Stimulated activated CD8-positive, alpha-beta memory T cell treated with anti-CD3 and anti-CD28 coated beads, Interleukin-4, amount 100 ng/mL, for 24 hours (primary cell): Measurements from ENCODE around the gene GRM8.

Experiments
- DNase-seq: peaks from one replicate; pipeline ENCODE4 v3.0.0-alpha.2; 2020; ENCODE audit warnings: low read depth

GRM8 gene

DNA sequence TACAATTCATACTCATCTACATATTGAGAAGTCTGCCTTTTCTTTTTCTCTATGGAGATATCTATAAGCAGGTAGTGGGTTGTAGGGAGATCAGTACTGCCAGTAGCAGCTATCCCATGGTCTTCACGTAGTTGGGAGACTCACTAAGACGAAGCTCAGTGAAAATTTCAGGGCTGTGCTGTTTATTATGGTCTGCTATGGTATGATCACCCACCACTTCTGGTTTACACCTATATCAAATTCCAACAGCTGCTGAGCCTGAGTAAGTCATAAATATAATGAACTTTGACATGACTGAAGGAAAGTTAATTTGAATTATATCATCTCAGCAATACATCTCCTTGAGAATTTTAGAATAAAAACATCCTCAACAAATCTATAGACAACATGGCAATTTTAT is 741.7 kb downstream of the GRM8 start:
- DNase-seq, result no peak

DNA sequence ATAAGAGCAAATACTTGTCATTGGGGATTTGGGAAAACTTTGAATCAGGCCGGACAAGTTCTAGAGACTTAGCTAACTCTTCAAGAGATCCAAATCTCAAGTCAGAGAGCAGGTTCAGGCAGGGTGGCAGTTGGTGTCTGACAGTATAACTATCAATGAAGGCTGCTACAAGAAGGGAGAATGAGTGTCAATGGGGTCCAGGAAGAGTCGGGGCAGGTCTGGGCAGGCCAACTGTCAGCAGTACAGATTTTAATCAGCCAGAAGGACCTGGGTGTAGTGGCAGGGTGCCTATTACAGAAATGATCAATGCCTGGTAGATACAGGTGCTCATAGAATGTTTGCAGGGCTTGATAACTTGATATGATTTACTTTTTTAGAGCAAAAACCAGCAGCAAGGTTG is 751.1 kb downstream of the GRM8 start:
- DNase-seq, result no peak

DNA sequence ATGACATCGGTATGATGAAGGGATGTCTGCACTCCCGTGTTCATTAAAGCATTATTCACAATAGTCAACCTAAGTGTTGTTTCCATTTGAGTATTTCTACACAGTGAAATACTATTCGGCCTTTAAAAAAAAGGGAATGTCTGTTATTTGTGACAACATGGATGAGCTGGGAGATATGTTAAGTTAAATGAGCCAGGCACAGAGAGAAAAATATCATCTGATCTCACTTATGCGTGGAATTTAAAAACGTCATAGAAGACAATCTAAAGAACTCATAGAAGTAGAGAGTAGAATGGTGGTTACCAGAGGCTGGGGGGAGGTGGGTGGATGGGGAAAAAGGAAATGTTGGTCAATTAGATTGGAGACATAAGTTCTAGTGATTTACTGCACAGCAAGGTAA is 753.3 kb downstream of the GRM8 start:
- no peak for DNase-seq

DNA sequence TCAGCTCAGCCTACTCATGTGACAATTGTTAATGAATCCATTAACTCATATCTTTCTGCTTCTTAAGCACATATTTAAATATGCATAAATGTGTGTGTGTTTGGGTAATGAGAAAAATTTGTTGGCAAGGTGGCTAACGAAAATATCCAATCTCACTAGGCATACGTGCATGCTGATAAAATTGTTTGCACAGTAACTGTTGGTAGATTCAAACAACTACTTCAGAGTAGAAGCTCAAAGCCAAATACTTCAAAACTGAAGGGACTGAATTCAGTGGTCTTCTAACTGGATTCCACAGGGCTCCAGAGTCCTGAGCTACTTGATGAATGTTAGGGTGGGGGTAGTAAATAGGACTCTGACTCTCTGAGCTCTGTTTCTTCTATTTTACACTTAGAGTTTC is 757.0 kb downstream of the GRM8 start:
- no peak for DNase-seq

DNA sequence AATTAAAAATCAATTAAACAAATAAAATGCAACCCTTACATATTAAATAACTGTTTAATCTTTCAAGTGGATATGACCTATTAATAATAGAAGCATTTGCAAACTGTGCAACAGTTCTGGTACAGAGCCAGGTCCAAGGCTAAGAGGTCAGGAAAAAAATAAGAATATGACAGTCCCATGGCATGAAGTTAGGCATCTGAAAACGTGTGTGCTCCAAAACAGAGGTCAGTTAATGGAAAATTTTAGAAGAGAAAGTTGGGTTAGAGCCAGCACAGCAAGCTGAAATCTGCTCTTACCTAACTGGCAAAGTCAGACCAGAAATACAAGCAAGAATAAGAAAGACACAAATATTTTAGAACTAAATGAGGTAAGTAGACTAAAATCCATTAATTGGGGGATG is 757.7 kb downstream of the GRM8 start:
- no peak for DNase-seq

DNA sequence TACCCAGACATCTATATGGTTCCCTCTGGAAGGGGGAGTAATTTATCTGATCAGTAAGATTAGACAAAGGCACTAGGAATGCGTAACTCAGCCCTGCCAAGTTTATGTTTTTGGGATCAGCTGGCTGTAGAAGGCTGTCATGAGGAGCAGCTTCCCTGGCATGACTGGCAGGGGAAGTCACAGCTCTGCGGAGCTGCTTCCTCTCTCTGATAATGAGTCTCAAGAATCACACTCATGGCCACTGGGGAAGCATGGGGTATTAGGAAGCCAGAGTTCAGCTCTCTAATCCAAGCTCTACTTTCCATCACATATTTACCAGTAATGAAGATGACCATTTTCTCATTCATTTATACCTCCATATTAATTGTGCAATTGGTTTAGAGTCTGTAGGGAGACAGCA is 758.9 kb downstream of the GRM8 start:
- DNase-seq, result no peak

DNA sequence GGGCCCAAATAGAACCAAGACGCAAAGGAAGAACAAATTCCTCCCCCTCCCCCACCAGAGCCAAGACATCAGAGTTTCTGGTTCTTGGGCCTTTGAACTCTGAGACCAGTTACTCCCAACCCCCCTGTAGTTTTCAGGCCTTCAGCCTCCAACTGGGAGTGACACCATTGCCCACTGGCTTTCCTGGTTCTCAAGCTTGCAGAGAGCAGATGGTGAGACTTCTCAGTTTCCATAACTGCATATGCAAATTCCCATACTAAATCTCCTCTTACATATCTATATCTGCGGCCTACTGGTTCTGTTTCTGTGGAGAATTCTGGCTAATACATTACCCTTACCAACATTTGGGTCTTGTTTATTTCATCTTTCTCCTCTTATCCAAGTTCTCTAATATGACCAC is 762.9 kb downstream of the GRM8 start:
- no peak for DNase-seq

DNA sequence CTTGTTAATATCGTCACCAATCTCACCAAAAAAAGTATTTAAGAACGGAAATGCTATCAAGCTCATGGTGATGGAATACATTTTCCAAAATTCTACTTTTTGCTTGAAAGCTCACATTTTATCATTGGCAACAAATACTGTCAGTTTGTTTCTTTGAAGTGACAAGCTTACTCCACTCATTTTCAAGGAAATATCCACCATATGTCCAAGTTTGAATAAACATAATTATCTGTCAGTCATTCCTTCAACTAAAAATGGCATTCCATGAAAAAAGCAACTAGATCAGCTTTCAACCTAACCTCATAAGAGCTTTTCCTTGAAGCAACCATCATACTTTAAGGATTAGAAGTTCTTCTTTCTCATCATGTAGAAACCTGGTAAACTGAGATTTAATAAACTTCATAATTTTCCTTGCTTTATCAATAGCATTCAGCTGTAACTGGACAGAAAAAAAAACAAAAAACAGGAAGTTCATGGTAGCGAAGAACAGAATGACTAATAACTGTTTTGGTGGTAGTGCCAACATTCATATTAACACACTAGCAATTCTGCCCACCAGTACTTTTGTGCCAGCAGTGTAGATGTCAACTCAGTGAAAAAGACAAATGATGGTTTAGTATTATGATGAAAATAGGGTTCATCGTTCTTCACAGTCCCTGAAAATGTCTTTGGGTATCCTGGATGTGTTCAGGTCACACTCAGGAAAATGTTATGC is 764.9 kb downstream of the GRM8 start:
- DNase-seq, result no peak

DNA sequence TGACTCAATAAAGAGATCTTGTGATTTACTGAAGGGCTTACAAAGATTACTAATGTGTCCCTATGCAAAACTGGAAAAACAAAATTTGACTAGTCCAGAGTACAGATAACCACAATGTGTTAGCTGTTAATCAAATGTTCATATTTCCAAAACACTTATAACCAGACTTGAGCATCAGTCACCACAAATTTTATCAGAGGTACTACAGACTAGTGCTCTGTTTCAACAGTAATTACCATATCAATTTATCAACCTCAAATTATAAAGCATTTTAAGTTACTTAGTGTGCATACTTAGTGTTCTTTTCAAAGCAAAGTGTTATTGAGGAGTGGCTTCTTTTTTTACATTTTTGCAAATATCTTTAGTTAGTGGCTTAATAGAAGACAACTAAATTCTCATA is 765.9 kb downstream of the GRM8 start:
- DNase-seq, result no peak

DNA sequence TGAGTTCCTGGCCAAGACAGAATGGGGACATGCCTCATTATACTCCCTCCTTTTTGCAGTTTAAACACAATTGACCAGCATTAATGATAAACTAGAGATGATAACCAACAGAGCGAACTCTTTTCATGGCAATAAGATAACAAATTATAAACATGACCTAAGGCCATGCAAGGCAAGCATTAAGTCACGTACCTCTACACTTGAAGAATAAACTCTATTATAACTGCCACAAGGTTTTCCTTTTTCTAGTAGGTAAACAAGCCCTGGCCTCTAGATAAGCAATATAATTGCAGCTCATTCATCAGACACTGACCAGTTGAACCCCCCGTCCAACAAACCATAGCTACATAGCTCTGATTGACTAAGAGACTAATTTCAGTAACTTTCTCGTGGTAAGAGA is 767.0 kb downstream of the GRM8 start:
- no peak for DNase-seq

DNA sequence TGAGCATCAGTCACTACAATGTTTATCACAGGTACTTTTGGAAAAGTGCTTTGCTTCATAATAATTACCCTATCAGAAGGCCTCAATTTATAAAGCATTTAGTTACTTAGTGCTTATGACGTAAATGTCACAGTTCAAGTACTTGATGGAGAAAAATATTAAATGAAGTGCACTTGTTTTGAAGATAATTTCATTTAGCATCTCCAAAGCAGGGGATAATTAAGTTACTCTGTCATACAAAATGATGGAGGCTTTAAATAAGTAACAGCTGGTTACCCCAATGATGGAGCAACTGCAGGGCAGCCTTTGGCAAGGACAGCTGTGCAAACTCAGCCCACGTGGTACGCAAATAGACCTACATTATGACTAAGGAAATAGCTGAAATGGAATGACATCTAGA is 768.8 kb downstream of the GRM8 start:
- no peak for DNase-seq

DNA sequence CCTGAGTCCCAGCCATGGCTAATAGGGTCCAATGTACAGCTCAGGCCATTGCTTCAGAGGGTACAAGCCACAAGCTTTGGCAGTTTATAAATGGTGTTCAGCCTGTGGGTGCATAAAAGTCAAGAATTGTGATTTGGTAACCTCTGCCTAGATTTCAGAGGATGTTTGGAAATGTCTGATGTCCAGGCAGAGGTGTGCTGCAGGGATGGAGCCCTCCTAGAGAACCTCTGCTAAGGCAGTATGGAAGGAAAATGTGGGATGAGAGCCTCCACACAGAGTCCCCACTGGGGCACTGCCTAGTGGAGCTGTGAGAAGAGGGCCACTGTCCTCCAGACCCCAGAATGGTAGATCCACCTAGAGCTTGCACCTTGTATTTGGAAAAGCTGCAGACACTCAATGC is 779.9 kb downstream of the GRM8 start:
- no peak for DNase-seq

DNA sequence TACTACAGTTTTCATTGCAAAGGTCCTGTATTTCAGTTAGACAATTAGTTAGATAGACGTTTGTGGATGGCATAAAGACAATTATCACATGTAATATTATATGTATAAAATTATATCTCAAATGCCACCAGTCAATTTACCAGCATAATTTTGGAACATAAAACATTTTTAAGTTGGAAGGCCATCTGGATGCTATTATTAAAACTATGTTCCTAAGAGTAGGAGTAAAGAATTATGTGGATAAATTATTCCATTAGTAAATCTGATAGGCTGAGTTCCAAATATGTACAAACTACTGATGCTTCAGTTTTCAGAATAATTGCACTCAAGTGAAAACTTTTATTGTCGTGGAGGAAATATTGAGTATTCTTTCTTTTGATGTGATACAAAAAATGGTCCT is 790.3 kb downstream of the GRM8 start:
- DNase-seq, result no peak

DNA sequence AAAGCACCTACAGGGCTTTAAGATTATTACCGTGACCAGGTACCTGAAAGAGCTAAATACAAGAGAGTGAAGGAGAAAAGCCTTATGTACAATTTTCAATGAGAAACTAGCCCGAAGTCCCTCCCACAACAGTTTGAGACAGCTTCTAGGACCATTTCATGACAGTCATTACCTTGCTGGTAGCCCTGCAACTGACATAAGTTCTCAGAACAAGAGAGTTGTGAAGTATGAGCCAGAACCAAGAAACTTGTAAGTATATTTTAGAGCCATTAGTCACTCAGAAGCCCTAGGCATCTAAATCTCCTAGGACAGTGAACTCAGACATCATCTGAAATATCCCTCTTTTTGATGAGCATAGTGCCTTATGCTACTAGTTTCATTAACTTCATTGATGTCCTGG is 792.1 kb downstream of the GRM8 start:
- no peak for DNase-seq

DNA sequence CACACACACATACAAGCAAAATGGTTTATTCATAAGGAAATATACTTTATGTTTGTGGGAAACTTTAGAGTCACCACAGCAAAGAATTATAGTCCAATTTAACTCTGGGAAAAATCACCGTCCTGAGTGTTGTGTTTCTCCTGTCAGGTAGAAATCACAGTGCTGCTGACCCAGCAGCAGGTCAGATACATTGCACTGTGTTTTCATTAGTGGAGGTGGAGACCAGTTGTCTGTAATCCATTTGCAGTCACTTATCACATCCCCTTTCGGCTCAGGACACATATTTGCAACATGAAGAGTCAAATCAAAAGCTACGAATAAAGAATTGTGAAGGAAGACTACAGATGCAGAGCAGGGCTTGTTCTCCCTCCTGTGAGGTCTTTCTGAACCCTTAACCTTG is 799.6 kb downstream of the GRM8 start:
- DNase-seq, result no peak

DNA sequence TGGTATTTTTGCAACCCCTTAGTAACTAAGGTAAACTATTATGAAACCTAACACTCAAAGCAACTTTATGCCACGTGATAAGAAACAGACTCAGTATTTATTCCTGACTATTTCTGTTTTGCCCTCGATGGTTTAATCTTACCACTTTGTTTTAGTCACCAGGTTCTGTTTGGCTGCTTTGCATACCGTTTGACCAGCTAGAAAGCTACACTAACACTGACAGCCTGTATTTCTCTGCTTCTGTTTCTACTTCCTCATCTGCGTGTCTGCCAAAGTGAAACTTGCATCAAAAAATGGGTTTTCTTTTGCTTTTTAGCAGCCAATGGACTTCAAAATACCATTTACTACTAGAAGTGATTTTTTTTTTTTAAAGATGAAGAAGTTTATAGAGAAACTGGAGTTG is 802.5 kb downstream of the GRM8 start:
- DNase-seq, result no peak

DNA sequence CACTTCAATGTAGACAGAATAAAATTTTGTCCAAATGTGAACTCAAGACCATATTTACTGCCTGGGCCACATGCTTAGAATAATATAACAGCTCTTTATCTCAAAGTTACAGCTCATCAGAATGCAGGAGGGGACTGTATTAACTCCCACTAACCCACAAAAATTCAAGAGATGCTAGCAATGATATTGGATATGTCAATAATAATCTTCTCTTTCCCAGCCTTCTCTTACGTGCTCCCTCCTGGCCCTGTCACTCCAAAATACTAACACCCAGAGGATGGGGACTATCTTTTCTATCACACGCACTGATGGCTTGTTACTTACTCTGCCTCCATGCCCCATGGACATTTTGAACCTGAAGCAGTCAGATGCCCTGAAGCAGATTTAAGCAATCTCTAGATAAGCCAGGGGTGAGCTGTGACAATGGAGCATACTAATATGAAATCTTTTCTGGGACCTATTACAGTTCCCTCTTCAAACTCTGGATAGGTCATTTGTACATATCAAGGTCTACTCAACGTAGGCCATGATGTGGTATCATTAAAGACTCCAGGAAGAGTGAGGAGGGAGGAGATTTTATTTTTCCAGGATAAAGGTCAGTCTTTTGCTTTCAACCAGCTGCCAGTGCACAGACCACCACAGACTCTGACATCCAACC is 803.0 kb downstream of the GRM8 start:
- no peak for DNase-seq

DNA sequence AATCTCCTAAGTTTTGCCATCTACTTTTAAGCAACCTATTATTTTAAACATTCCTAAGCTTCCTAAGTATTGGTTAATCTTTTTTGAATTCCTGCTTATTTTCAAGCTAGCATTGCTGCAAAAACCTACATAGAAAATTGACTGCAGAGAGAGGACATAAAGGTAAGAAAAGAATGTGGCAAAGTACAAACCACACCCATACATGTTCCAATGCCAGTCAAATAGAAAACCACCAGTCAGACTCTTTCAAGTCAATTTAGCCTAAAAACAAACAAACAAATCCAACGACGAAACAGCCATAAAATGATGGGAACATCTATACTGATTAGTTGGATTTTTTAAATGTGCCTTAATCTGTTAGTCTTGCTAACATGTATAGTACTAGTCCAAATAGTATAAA is 804.8 kb downstream of the GRM8 start:
- no peak for DNase-seq

DNA sequence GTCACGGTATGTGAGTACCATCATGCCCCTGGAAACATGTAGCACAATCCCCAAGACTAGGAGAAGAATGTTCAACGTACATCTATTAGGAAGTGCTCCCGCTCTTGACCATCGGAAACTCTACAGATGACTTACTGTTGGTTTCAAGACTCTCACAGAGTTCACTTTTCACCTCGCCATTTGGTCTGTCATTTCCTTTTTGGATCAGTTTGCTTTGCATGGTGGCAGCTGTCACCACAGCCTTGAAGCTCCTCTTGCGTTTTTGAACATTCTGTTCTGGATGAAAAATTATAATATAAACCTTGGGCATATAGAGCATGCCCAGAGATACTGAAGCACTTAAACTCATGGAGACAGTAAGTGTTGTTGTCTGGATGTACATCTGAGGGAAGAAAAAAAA is 806.8 kb downstream of the GRM8 start:
- DNase-seq, result no peak

DNA sequence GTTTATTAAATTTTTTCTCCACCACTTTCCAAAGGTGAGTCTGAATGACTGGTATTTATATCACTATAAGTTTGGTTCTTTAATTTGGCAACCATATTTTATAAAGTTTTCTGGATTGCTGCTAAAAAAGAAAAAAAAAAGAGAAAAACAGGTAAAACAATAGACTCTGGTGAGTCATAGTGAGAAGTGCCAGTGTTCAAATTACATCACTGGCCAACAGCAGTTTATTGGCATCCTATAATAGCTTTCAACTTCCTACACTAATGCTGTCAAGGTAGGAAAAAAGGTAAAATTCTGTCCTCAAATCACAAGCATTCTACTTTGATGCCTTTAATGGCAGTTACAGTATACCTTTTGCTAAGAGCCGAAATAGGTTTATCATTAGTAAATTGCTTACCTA is 808.8 kb downstream of the GRM8 start:
- DNase-seq, result no peak

DNA sequence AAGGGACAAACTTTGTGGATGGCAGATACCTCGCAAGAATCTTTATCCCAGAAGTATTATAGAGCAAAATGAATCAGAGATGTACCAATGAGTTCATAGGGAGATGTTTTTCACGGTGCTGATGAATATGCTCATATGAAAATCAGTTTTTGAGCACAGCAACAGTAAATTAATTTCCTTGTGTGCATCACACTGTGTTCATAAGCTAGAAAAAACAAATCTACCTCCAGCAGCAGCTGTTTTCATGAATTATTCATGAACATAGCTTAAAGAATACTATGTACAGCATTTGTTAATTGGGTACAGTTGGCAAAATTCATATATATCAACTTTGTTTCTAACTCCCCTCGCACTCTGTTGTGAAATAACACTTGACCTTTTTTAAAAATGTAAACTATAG is 809.8 kb downstream of the GRM8 start:
- DNase-seq, result no peak

DNA sequence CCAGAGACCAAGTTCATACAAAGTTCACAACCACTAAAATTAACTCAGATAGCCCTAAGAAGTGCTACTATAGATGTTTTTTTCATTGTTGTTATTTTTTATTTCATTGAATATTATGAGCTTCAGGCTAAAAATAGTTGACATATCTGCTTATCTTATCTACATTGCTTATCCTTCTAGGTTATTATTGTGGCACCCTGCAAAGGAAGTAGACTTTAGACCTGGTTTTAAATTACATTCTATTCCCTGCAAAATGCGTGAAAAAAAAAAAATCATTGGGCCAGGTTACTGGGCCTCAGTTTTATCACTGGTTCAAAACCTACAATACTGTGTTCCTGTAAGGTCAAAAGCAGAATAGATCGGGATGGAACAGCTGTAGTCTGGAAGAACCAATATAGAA is 811.0 kb downstream of the GRM8 start:
- no peak for DNase-seq

DNA sequence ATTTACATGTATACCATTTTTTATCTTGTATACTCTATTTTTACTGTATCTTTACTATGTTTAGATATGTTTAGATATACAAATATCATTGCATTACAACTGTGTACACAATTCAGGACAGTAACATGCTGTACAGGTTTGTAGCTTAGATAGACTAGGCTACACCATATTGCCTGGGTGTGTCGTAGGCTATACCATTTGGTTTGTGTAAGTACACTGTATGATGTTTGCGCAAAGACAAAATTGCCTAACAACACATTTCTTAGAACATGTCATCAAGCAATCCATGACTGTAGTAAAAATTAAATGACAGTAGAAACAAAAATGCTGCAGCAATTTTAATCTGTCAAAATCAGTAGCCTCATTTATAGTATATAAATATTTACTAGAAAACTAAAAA is 812.2 kb downstream of the GRM8 start:
- no peak for DNase-seq

DNA sequence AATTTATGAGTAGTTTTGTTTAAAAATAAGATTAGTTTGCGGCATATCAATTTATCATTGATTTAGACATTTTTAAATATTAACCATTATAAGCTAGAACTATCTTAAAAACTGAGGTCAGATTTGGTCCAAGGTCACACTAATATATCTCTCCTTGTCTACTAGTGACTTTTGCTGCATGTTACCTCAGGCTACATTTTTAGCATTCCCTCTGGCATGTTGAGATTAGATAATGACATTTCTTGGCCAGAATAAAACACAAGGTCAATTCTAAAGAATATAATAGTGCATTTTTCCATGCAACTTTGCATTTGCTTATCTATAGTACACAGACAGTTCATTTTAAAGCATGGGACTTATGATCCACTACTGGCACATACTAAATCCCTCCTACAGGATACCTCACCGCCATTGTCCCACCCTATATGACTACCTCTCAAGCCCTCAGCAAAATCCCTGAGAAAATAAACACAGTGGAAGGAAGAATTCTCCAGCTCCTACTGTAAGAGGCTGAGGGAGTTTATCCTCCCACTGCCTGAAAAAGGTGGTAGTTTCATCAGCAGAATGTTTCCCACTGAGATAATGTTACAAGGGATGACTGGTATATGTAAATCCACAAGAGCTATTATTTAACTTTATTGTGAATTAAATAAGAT is 816.4 kb downstream of the GRM8 start:
- DNase-seq, result no peak
